HL-60 (cell line): Measurements from ENCODE around the gene TLCD2.

Experiments used
- DNase-seq, 2 experiments: peaks; one replicate each; pipeline ENCODE4 v3.0.0-alpha.2; 2010 to 2020; ENCODE audit warnings: low read depth in 1 of 2, low spot score in 1 of 2
- H3K27ac ChIP-seq: fragments of 250-450 bp; sonication (Bioruptor Pico); replicated peaks from 2 replicates; pipeline ENCODE4 v1.5.1; 2020; ENCODE audit warnings: mild to moderate bottlenecking, moderate library complexity
- H3K27me3 ChIP-seq: fragments of 250-450 bp; sonication (Bioruptor Pico); 2 replicates; pipeline ENCODE4 v1.5.1; 2021; ENCODE audit warnings: mild to moderate bottlenecking, moderate library complexity; ENCODE audit not compliant: insufficient read depth, poor library complexity, severe bottlenecking
- H3K4me3 ChIP-seq: replicated peaks from 2 replicates; pipeline ENCODE4 v1.5.1; 2011; ENCODE audit warnings: mild to moderate bottlenecking, control low read depth, low read length; ENCODE audit not compliant: insufficient read depth
- CTCF ChIP-seq: IDR thresholded peaks from one replicate; pipeline ENCODE4 v1.5.1; 2011; ENCODE audit warnings: low read length, control low read depth, inconsistent platforms; ENCODE audit not compliant: insufficient read depth
- GABPA ChIP-seq: IDR thresholded peaks from 2 replicates; pipeline ENCODE4 v1.6.1; 2012; ENCODE audit warnings: low read depth
- POLR2AphosphoS5 ChIP-seq: IDR thresholded peaks from 2 replicates; pipeline ENCODE4 v1.6.1; 2012; ENCODE audit warnings: low read depth
- REST ChIP-seq: IDR thresholded peaks from 2 replicates; pipeline ENCODE4 v1.6.1; 2012; ENCODE audit warnings: low read depth; ENCODE audit not compliant: insufficient replicate concordance
- SPI1 ChIP-seq: IDR thresholded peaks from 2 replicates; pipeline ENCODE4 v1.6.1; 2012; ENCODE audit warnings: low read depth, mild to moderate bottlenecking, borderline replicate concordance

The TLCD2 gene

GRCh38 chr17:1727258-1727789 lies 17.1 kb upstream of the TLCD2 start:
- DNase-seq = no peak
- Histone ChIP-seq H3K4me3 (no peak overlapping the region), H3K27ac (no peak overlapping the region), H3K27me3 (no peaks in the 10 kb centered on the region)
- no peak for TF ChIP-seq SPI1
- no peak for TF ChIP-seq POLR2AphosphoS5
- no peak for TF ChIP-seq GABPA
- no peak for TF ChIP-seq REST
- no peak for TF ChIP-seq CTCF

- no peaks in the 10 kb centered on the region for H3K27me3 ChIP-seq
- TF ChIP-seq SPI1 = no peak
- TF ChIP-seq GABPA = no peak
- TF ChIP-seq REST = no peak
- no peak for TF ChIP-seq CTCF
- TF ChIP-seq POLR2AphosphoS5 = no peak
- DNase-seq = no peak
- no peak overlapping the region for H3K4me3 ChIP-seq
- no peak overlapping the region for H3K27ac ChIP-seq
These were observed 16.6 kb upstream of the TLCD2 start for GRCh38 chr17:1726626-1727257.

GRCh38 chr17:1725642-1726511 lies 15.7 kb upstream of the TLCD2 start:
- H3K4me3 ChIP-seq = peak overlapping the region; percentile 70
- peak overlapping the region; percentile 91 for H3K27ac ChIP-seq
- H3K27me3 ChIP-seq = no peaks in the 10 kb centered on the region
- TF ChIP-seq GABPA = no peak
- no peak for TF ChIP-seq SPI1
- TF ChIP-seq CTCF = no peak
- TF ChIP-seq POLR2AphosphoS5 = no peak
- TF ChIP-seq REST = no peak
- no peak for DNase-seq
